NCI-H1048 (cell line): Measurements from ENCODE around the gene RAP1A.
"Not testable (repeated sequence)": the region's sequence is repeated elsewhere in the genome, so short reads cannot be mapped to it uniquely, and the experiment has no call there.

Source experiments
- DNase-seq: peaks from one replicate; lab custom pipeline; 2025; lab: John Stamatoyannopoulos, UW

RAP1A gene

GRCh38 chr1:111598544-111598943 is 21.0 kb upstream of the RAP1A start:
- no peak for DNase-seq

- DNase-seq, result no peak
These were observed 19.6 kb upstream of the RAP1A start for GRCh38 chr1:111599781-111600693.

- no peak for DNase-seq
These were observed 18.7 kb upstream of the RAP1A start for GRCh38 chr1:111600886-111601386.

GRCh38 chr1:111602302-111602701 is 17.3 kb upstream of the RAP1A start:
- no peak for DNase-seq

- DNase-seq, result no peak
These were observed 16.6 kb upstream of the RAP1A start for GRCh38 chr1:111602974-111603373.

- DNase-seq, result no peak
These were observed 15.6 kb upstream of the RAP1A start for GRCh38 chr1:111603979-111604378.

GRCh38 chr1:111604931-111605330 is 14.7 kb upstream of the RAP1A start:
- DNase-seq, result no peak

GRCh38 chr1:111605576-111605975 is 14.0 kb upstream of the RAP1A start:
- DNase-seq, result no peak

GRCh38 chr1:111606457-111607215 is 13.0 kb upstream of the RAP1A start:
- DNase-seq, result not testable (repeated sequence)

GRCh38 chr1:111608528-111608927 is 11.1 kb upstream of the RAP1A start:
- DNase-seq, result not testable (repeated sequence)

- no peak for DNase-seq
These were observed 7.6 kb upstream of the RAP1A start for GRCh38 chr1:111611986-111612385.

- no peak for DNase-seq
These were observed 3.5 kb upstream of the RAP1A start for GRCh38 chr1:111615870-111616715.

- DNase-seq, result no peak
These were observed 1.5 kb upstream of the RAP1A start for GRCh38 chr1:111618081-111618480.

- DNase-seq, result no peak
These were observed 491 bp upstream of the RAP1A start for GRCh38 chr1:111618961-111619634.

- DNase-seq, result no peak
These were observed 917 bp downstream of the RAP1A start for GRCh38 chr1:111620441-111620971.

- DNase-seq, result no peak
These were observed 1.5 kb downstream of the RAP1A start for GRCh38 chr1:111621050-111621449.

GRCh38 chr1:111622166-111622565 is 2.6 kb downstream of the RAP1A start:
- no peak for DNase-seq

GRCh38 chr1:111624382-111624781 is 4.8 kb downstream of the RAP1A start:
- DNase-seq, result no peak

- DNase-seq, result no peak
These were observed 5.7 kb downstream of the RAP1A start for GRCh38 chr1:111625276-111625675.

- DNase-seq, result no peak
These were observed 8.6 kb downstream of the RAP1A start for GRCh38 chr1:111628153-111628552.
